Upper lobe of left lung (tissue), 6 donors: ENCODE results near the gene DPP10. TPM values are rescaled to one million over a fixed set of nuclear protein-coding genes. Genes with fewer than 3 reads are reported as not detected.

Experiments
- ATAC-seq, 2 donors: fragments of 200-7000 bp; cut with Tn5 transposase; one replicate each; pipeline ENCODE4 v1.9.1; 2022; ENCODE audit warnings: mild to moderate bottlenecking in 2 of 2, moderate library complexity in 2 of 2; ENCODE audit not compliant: low FRiP score in 2 of 2
- DNase-seq, 2 donors: peaks; one replicate each; pipeline ENCODE4 v3.0.0-alpha.2; 2019 to 2020
- H3K27ac ChIP-seq, 4 donors: fragments of 200-600 bp; sonication (generic); one replicate each; pipeline ENCODE4 v1.5.1; 2016 to 2019
- H3K27me3 ChIP-seq, 4 donors: fragments of 200-600 bp; sonication (generic); one replicate each; pipeline ENCODE4 v1.5.1; 2017 to 2019
- H3K36me3 ChIP-seq, 4 donors: fragments of 200-600 bp; sonication (generic); one replicate each; pipeline ENCODE4 v1.5.1; 2016 to 2019
- H3K4me1 ChIP-seq, 4 donors: fragments of 200-600 bp; sonication (generic); one replicate each; pipeline ENCODE4 v1.5.1; 2018 to 2019
- H3K4me3 ChIP-seq, 4 donors: fragments of 200-600 bp; sonication (generic); one replicate each; pipeline ENCODE4 v1.5.1; 2017 to 2019; ENCODE audit warnings: mild to moderate bottlenecking in 2 of 4, moderate library complexity in 1 of 4
- H3K9me3 ChIP-seq, 4 donors: fragments of 200-600 bp; sonication (generic); one replicate each; pipeline ENCODE4 v1.5.1; 2018 to 2019
- EP300 ChIP-seq, 4 donors: sonication (generic); formaldehyde crosslinking; IDR thresholded peaks; one replicate each; pipeline ENCODE4 v1.5.1; 2017; ENCODE audit warnings: antibody characterized with exemption in 4 of 4, control low read depth in 2 of 4
- POLR2A ChIP-seq, 4 donors: fragments of 450-650 bp; IDR thresholded peaks; one replicate each; pipeline ENCODE4 v1.5.1; 2016 to 2017; ENCODE audit warnings: antibody characterized with exemption in 4 of 4, mild to moderate bottlenecking in 2 of 4
- POLR2AphosphoS5 ChIP-seq, 2 donors: sonication (generic); formaldehyde crosslinking; IDR thresholded peaks; one replicate each; pipeline ENCODE4 v1.5.1; 2017; ENCODE audit warnings: antibody characterized with exemption in 2 of 2
- WGBS, 2 donors: methylation state at CpG; one replicate each; pipeline ENCODE4 v1.1.5; 2017 to 2018; 5-methylcytosine and 5-hydroxymethylcytosine counted together
- total RNA-seq, 6 donors: library from RNA; depleted of rRNA in 4 of 6; stranded (reverse); fragments of >200 nt in 4 of 6; gene quantifications; one replicate each; pipeline versions ENCODE4 v1.1.0 to v1.2.1, GENCODE V29; 2016 to 2021
- TF ChIP-seq, protein P1 (sequence below), 6 experiments: fragments of 450-650 bp in 4 of 6; fragments of 200-600 bp in 2 of 6; sonication (generic) in 2 of 6; IDR thresholded peaks; one replicate each; pipeline ENCODE4 v1.5.1; 2016 to 2019; ENCODE audit warnings: antibody characterized with exemption in 6 of 6
- donor health status: DM: no; HTN: no; CAD: no; lungs with moderate emphysema.
- donor health status: DM: no; HTN: yes; CAD: no; lungs with severe emphysema.

DPP10 gene
- total RNA-seq, 6 donors from 2014 or later, result 0.46 to 1.7 (median 0.77) TPM; not detected in 2

DNA sequence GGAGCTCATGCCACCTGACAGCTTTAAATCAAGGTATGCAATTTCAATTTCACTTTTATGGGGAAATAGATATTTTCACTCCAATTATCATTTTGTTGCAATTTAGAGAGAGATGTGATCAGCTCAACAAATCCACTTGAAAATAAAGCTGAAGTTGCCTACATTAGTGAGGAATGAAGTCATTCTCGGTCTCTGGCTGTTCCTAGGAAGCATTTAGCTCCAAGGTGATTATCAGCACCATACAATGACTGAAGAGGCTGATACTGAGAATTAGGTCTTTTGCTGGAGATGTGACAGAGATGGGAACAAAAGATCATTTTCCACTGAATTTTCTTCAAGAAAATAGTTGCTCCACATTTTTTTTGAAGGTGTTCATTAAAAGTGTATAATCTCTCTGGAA is 1303.7 kb downstream of the DPP10 start:
- no peaks in the 10 kb centered on the region for H3K27me3 ChIP-seq
- ATAC-seq, result no peak
- no peak overlapping the region for H3K4me3 ChIP-seq
- DNase-seq, result no peak
- 44 to 50% methylated on average over 1 of the region's 1 CpG for WGBS, 2 donors
- TF ChIP-seq POLR2AphosphoS5 (IDR thresholded peaks at IDR 0.05) (no peak), POLR2A (IDR thresholded peaks at IDR 0.05) (no peak)
- no peak overlapping the region for H3K27ac ChIP-seq
- no peaks in the 10 kb centered on the region for H3K4me1 ChIP-seq
- no peaks in the 10 kb centered on the region for H3K36me3 ChIP-seq
- H3K9me3 ChIP-seq, result no peaks in the 10 kb centered on the region

DNA sequence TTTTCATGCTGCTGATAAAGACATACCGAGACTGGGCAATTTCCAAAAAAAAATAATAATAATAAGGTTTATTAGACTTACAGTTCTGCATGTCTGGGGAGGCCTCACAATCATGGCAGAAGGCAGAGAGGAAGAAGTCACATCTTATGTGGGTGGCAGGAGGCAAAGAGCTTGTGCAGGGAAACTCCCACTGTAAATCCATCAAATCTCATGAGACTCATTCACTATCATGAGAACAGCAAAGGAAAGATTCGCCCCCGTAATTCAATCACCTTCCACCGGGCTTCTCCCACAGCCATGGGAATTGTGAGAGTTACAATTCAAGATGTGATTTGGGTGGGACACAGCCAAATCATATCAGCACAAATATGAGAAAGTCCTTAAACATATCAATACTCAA is 1314.8 kb downstream of the DPP10 start:
- DNase-seq, result no peak
- 81 to 85% methylated on average over 4 of the region's 4 CpGs for WGBS, 2 donors
- TF ChIP-seq POLR2AphosphoS5 (IDR thresholded peaks at IDR 0.05) (no peak), POLR2A (IDR thresholded peaks at IDR 0.05) (no peak), EP300 (IDR thresholded peaks at IDR 0.05) (no peak)
- TF ChIP-seq, protein P1, sequence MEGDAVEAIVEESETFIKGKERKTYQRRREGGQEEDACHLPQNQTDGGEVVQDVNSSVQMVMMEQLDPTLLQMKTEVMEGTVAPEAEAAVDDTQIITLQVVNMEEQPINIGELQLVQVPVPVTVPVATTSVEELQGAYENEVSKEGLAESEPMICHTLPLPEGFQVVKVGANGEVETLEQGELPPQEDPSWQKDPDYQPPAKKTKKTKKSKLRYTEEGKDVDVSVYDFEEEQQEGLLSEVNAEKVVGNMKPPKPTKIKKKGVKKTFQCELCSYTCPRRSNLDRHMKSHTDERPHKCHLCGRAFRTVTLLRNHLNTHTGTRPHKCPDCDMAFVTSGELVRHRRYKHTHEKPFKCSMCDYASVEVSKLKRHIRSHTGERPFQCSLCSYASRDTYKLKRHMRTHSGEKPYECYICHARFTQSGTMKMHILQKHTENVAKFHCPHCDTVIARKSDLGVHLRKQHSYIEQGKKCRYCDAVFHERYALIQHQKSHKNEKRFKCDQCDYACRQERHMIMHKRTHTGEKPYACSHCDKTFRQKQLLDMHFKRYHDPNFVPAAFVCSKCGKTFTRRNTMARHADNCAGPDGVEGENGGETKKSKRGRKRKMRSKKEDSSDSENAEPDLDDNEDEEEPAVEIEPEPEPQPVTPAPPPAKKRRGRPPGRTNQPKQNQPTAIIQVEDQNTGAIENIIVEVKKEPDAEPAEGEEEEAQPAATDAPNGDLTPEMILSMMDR (IDR thresholded peaks at IDR 0.05), result no peak

GRCh38 chr2:115763601-115764000 is 1321.2 kb downstream of the DPP10 start:
- 63 to 68% methylated on average over 1 of the region's 1 CpG for WGBS, 2 donors
- Histone ChIP-seq H3K36me3 (no peaks in the 10 kb centered on the region), H3K9me3 (peaks cover 0 to 3% (median 0%) of the 10 kb centered on the region in 4 donors), H3K4me1 (no peaks in the 10 kb centered on the region), H3K27me3 (no peaks in the 10 kb centered on the region), H3K4me3 (no peak overlapping the region), H3K27ac (no peak overlapping the region)
- no peak for DNase-seq
- no peak for ATAC-seq
- TF ChIP-seq, protein P1 (IDR thresholded peaks at IDR 0.05), result no peak
- TF ChIP-seq POLR2AphosphoS5 (IDR thresholded peaks at IDR 0.05), result no peak
- no peak for TF ChIP-seq POLR2A (IDR thresholded peaks at IDR 0.05)
- no peak for TF ChIP-seq EP300 (IDR thresholded peaks at IDR 0.05)

More for the DNA sequence above, 1314.8 kb downstream of the DPP10 start:
- H3K9me3 ChIP-seq, result no peaks in the 10 kb centered on the region
- H3K27me3 ChIP-seq, result no peaks in the 10 kb centered on the region
- no peak overlapping the region for H3K27ac ChIP-seq
- no peaks in the 10 kb centered on the region for H3K4me1 ChIP-seq
- no peaks in the 10 kb centered on the region for H3K36me3 ChIP-seq
- no peak overlapping the region for H3K4me3 ChIP-seq
- ATAC-seq, result no peak

DNA sequence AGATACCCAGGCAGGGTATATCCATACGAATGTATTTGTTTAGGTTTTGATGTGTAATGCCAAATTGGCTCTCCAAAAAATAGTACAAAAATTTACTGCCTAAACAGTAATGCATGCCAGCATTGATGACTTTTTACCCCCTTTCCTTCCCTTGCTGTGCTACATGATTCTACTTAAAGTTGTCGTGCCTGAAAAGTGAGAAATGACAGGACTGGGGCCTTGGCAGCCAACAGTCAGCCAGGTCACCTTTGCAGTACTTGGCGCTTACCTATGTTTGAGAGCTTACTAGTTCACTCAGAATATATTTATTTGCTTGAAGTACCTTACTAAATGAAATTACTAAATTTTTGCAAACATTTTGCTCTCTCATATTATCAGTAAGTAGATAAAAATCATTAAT is 1329.1 kb downstream of the DPP10 start:
- no peaks in the 10 kb centered on the region for H3K36me3 ChIP-seq
- H3K4me3 ChIP-seq, result no peak overlapping the region
- DNase-seq (no peak), ATAC-seq (no peak)
- no peaks in the 10 kb centered on the region for H3K9me3 ChIP-seq
- TF ChIP-seq POLR2A (IDR thresholded peaks at IDR 0.05), result no peak
- no peak for TF ChIP-seq EP300 (IDR thresholded peaks at IDR 0.05)
- TF ChIP-seq, protein P1 (IDR thresholded peaks at IDR 0.05), result no peak
- TF ChIP-seq POLR2AphosphoS5 (IDR thresholded peaks at IDR 0.05), result no peak
- no peaks in the 10 kb centered on the region for H3K27me3 ChIP-seq
- WGBS, 2 donors, result 78 to 79% methylated on average over 3 of the region's 3 CpGs
- no peak overlapping the region for H3K27ac ChIP-seq
- H3K4me1 ChIP-seq, result no peaks in the 10 kb centered on the region

DNA sequence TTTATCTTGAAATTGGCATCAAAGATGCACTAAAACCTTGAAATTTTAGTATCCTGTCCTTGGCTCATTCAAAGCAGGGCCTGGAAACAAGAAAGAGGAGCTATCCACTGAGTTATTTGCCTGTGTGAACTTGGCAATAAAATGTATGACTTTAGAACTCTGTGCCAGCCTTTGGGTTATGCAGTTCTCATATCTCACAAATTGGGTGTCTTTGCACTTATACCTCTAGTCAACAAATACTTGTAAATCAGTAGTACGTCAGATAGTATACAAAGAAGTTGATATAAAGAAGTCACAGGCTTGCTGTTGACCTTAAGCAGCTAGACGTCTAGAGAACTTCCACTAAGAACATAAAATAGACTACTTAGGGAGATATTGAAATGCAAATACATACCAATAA is 1331.9 kb downstream of the DPP10 start:
- TF ChIP-seq, protein P1 (IDR thresholded peaks at IDR 0.05), result no peak
- TF ChIP-seq POLR2A (IDR thresholded peaks at IDR 0.05), result no peak
- no peak for TF ChIP-seq POLR2AphosphoS5 (IDR thresholded peaks at IDR 0.05)
- no peak for TF ChIP-seq EP300 (IDR thresholded peaks at IDR 0.05)
- H3K4me1 ChIP-seq, result no peaks in the 10 kb centered on the region
- H3K27me3 ChIP-seq, result no peaks in the 10 kb centered on the region
- no peak overlapping the region for H3K4me3 ChIP-seq
- no peak overlapping the region for H3K27ac ChIP-seq
- DNase-seq (no peak), ATAC-seq (no peak)
- H3K9me3 ChIP-seq, result no peaks in the 10 kb centered on the region
- H3K36me3 ChIP-seq, result no peaks in the 10 kb centered on the region
- 44 to 61% methylated on average over 2 of the region's 2 CpGs for WGBS, 2 donors
